Activated CD8-positive, alpha-beta T cell treated with anti-CD3 and anti-CD28 coated beads for 36 hours (primary cell): ENCODE data around the gene ZFHX3. TPM values are rescaled to one million over a fixed set of nuclear protein-coding genes. Genes with fewer than 3 reads are reported as not detected.

Experiments used
- ATAC-seq: fragments of 200-7000 bp; cut with Tn5 transposase; one replicate; pipeline ENCODE4 v1.10.0; 2021; ENCODE audit warnings: mild to moderate bottlenecking, moderate library complexity
- CTCF ChIA-PET: fragments of 350-600 bp; sonication (Branson Sonifier 250); formaldehyde crosslinking; loops from one replicate; lab custom pipeline; 2021; ENCODE audit warnings: antibody characterized with exemption; lab: Charles Lee
- POLR2A ChIA-PET: fragments of 350-600 bp; sonication (Branson Sonifier 250); formaldehyde crosslinking; loops from one replicate; lab custom pipeline; 2021; ENCODE audit warnings: antibody characterized with exemption; lab: Charles Lee
- DNase-seq: peaks from one replicate; pipeline ENCODE4 v3.0.0-alpha.2; 2020
- H3K27ac Mint-ChIP-seq: one replicate; pipeline ENCODE4 v1.8.0; 2021; ENCODE audit warnings: mild to moderate bottlenecking, mixed read lengths
- H3K27me3 Mint-ChIP-seq: one replicate; pipeline ENCODE4 v1.8.0; 2021; ENCODE audit warnings: mixed read lengths
- H3K36me3 Mint-ChIP-seq: one replicate; pipeline ENCODE4 v1.8.0; 2021; ENCODE audit warnings: low read depth, mixed read lengths
- H3K4me1 Mint-ChIP-seq: one replicate; pipeline ENCODE4 v1.8.0; 2021; ENCODE audit warnings: low read depth, mixed read lengths
- H3K4me3 Mint-ChIP-seq: one replicate; pipeline ENCODE4 v1.8.0; 2021; ENCODE audit warnings: mild to moderate bottlenecking, moderate library complexity, mixed read lengths
- H3K9me3 Mint-ChIP-seq: one replicate; pipeline ENCODE4 v1.8.0; 2021; ENCODE audit warnings: mixed read lengths
- CTCF ChIP-seq: fragments of 200-600 bp; IDR thresholded peaks from one replicate; pipeline ENCODE4 v1.8.0; 2022; ENCODE audit warnings: antibody characterized with exemption, mild to moderate bottlenecking
- intact Hi-C: fragments of 100-400 bp; cut with micrococcal nuclease; formaldehyde crosslinking; loops from one replicate; pipeline ENCODE4 v1.10.0; 2022
- total RNA-seq, 2 experiments: library from RNA; stranded (reverse); gene quantifications; one replicate each; pipeline ENCODE4 v1.2.3, GENCODE V29; 2021

Gene ZFHX3
- total RNA-seq, 2 experiments from 2014 or later = 0.16 to 0.25 TPM

GRCh38 chr16:72743011-72743761, 304.7 kb downstream of the ZFHX3 start:
- intact Hi-C loops = no loop called here
- no peaks in the 10 kb centered on the region for H3K36me3 Mint-ChIP-seq
- POLR2A ChIA-PET = no interaction called here
- DNase-seq = no peak
- H3K4me3 Mint-ChIP-seq = no peak overlapping the region
- TF ChIP-seq CTCF = no peak
- CTCF ChIA-PET = no interaction called here
- H3K4me1 Mint-ChIP-seq = no peaks in the 10 kb centered on the region
- no peak for ATAC-seq
- H3K27ac Mint-ChIP-seq = no peak overlapping the region
- no peaks in the 10 kb centered on the region for H3K9me3 Mint-ChIP-seq
- H3K27me3 Mint-ChIP-seq = peaks cover 1% of the 10 kb centered on the region

DNA sequence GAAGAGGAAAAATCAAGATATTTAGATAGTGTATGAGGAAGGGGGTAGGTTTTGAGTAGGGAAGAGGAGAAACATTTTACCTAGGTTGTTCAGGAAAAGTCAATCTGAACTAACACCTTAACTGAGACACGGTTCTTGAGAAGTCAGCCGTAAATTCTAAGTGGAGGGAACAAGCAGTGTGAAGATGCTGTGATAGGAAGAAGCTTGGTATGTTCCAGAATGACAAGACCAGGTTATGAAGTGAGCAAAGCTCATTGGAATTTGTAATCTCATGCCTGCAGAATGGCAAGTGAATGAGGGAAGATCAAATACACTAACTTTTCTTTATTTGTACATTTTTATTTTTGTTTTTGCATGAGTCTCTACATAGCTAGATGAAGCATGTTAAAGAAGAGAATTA, 307.6 kb downstream of the ZFHX3 start:
- H3K9me3 Mint-ChIP-seq = no peaks in the 10 kb centered on the region
- H3K4me3 Mint-ChIP-seq = no peak overlapping the region
- ChIA-PET CTCF (no interaction called here), POLR2A (no interaction called here)
- H3K36me3 Mint-ChIP-seq = no peaks in the 10 kb centered on the region
- no peak for TF ChIP-seq CTCF
- H3K27me3 Mint-ChIP-seq = peaks cover 1% of the 10 kb centered on the region
- no peak overlapping the region for H3K27ac Mint-ChIP-seq
- ATAC-seq (no peak), DNase-seq (no peak)
- H3K4me1 Mint-ChIP-seq = no peaks in the 10 kb centered on the region
- intact Hi-C loops = no loop called here

GRCh38 chr16:72739577-72739976, 308.4 kb downstream of the ZFHX3 start:
- ChIA-PET CTCF (no interaction called here), POLR2A (no interaction called here)
- Mint-ChIP-seq H3K4me1 (no peaks in the 10 kb centered on the region), H3K36me3 (no peaks in the 10 kb centered on the region), H3K27ac (no peak overlapping the region), H3K4me3 (no peak overlapping the region), H3K27me3 (peaks cover 1% of the 10 kb centered on the region), H3K9me3 (peaks cover 5% of the 10 kb centered on the region)
- intact Hi-C loops = no loop called here
- ATAC-seq (no peak), DNase-seq (no peak)
- no peak for TF ChIP-seq CTCF

DNA sequence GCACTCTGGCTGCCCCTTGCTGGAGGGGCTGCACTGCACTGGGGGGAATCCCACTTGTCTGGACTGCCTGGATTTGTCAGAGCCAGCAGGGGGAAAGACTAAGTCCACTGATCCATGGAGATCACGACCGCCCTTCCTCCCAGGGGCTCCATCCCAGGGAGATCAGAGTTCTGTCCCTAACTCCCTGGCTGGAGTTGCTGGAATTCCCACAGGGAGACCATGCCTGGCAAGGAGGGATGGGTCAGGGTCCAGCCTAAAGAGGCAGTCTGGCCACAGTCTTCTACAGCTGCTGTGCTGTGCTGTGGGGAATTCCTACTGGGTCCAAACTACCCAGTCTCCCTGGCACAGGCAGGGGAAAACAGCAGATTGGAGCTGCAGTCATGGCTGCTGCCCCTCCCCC, 311.9 kb downstream of the ZFHX3 start:
- Mint-ChIP-seq H3K4me3 (no peak overlapping the region), H3K9me3 (peaks cover 17% of the 10 kb centered on the region), H3K27me3 (no peaks in the 10 kb centered on the region), H3K27ac (no peak overlapping the region), H3K4me1 (no peaks in the 10 kb centered on the region), H3K36me3 (peaks cover 4% of the 10 kb centered on the region)
- no peak for ATAC-seq
- ChIA-PET CTCF (no interaction called here), POLR2A (interaction anchor here (1.1 kb wide), 1 partner anchor 12 kb away, joined by 3 read pairs; no protein-coding TSS in a partner anchor)
- TF ChIP-seq CTCF = no peak
- intact Hi-C loops = no loop called here
- DNase-seq = no peak
